RWPE1 (cell line): ENCODE data around the gene RAC3.

Experiments
- CTCF ChIA-PET: fragments of 350-600 bp; sonication (Branson Sonifier 250); formaldehyde crosslinking; extraction: SDS; loops from one replicate; lab custom pipeline; 2021; lab: Yijun Ruan, JAX
- POLR2A ChIA-PET: fragments of 400-600 bp; formaldehyde crosslinking; extraction: SDS; loops from one replicate; lab custom pipeline; 2020; ENCODE audit warnings: antibody characterized with exemption; ENCODE audit not compliant: low non-redundant PET; lab: Yijun Ruan, JAX
- DNase-seq: peaks from one replicate; pipeline ENCODE4 v3.0.0; 2012; ENCODE audit warnings: low spot score
- H3K27ac ChIP-seq: fragments of 450-650 bp; 2 replicates; pipeline ENCODE4 v1.5.1; 2017
- TF ChIP-seq, protein P1 (sequence below): fragments of 450-650 bp; conservative IDR thresholded peaks from 2 replicates; pipeline ENCODE4 v1.5.1; 2017; ENCODE audit warnings: low read depth, mild to moderate bottlenecking

The RAC3 gene

GRCh38 chr17:82041144-82041814 lies 9.8 kb downstream of the RAC3 start:
- POLR2A ChIA-PET: no interaction called here
- DNase-seq: no peak
- H3K27ac ChIP-seq: peak overlapping the region; percentile 33
- CTCF ChIA-PET: interaction anchor here (0.6 to 1.8 kb wide), 2 partner anchors 11 to 811 kb away, joined by 3 to 6 read pairs; no protein-coding TSS in a partner anchor
- TF ChIP-seq, protein P1, sequence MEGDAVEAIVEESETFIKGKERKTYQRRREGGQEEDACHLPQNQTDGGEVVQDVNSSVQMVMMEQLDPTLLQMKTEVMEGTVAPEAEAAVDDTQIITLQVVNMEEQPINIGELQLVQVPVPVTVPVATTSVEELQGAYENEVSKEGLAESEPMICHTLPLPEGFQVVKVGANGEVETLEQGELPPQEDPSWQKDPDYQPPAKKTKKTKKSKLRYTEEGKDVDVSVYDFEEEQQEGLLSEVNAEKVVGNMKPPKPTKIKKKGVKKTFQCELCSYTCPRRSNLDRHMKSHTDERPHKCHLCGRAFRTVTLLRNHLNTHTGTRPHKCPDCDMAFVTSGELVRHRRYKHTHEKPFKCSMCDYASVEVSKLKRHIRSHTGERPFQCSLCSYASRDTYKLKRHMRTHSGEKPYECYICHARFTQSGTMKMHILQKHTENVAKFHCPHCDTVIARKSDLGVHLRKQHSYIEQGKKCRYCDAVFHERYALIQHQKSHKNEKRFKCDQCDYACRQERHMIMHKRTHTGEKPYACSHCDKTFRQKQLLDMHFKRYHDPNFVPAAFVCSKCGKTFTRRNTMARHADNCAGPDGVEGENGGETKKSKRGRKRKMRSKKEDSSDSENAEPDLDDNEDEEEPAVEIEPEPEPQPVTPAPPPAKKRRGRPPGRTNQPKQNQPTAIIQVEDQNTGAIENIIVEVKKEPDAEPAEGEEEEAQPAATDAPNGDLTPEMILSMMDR: no peak

- peak overlapping the region; percentile 1; the same call in 1 of the 2 replicates for H3K27ac ChIP-seq
- POLR2A ChIA-PET: no interaction called here
- no peak for DNase-seq
- TF ChIP-seq, protein P1: no peak
- CTCF ChIA-PET: interaction anchor here (0.6 to 1.0 kb wide), 3 partner anchors 12 to 27 kb away, joined by 3 to 5 read pairs (median 4); no protein-coding TSS in a partner anchor
Observed at GRCh38 chr17:82042649-82043048, 11.2 kb downstream of the RAC3 start.

DNA sequence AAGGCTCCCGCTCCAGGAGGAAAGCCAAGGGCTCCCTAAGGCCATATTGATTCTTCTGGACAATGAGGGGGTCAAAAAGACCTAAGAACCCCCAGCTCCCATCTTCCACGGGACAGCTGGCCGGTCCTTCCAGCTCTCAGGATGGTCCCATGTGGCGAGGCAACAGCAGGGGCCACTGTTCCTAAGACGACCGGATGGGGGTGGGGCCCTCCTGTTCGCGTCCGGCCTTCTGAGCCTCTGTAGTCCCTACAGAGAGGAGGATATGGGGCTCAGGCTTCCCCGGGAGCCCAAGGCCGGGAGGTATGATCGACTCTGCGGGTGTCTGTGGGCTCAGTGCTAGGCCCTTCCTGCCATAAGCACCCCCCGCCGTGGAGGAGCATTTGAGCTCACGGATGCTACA lies 12.0 kb downstream of the RAC3 start:
- ChIA-PET POLR2A (interaction anchor here (1.0 kb wide), 1 partner anchor 22 kb away, joined by 3 read pairs; no protein-coding TSS in a partner anchor), CTCF (interaction anchor here (1.0 kb wide), 1 partner anchor 13 kb away, joined by 3 read pairs; no protein-coding TSS in a partner anchor)
- peak overlapping the region; percentile 1; the same call in 1 of the 2 replicates for H3K27ac ChIP-seq
- DNase-seq: no peak
- TF ChIP-seq, protein P1: no peak

DNA sequence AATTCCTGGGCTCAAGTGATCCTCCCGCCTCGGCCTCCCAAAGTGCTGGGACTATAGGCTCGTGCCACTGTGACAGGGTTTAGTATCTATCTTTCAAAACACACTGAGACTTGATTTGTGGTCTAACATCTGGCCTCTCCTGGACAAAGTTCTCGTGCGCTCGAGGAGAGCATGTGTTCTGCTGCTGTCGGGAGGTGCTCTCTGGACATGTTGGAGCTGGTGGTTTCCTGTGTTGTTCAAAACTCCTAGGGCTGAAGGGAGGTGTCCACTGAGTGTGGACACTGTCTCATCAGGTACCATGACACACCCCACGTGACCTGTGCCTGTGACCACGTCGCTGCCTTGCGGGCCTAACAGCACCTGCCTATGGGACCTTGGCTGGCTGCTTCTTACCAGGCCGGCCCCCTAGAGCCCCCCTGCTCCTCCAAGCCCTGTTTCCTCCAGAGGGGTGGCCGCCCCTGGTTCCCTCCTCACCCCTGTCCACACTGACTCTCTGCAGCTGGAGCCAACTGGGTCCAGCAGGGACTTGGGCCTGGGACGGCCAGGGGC lies 14.5 kb downstream of the RAC3 start:
- TF ChIP-seq, protein P1: no peak
- DNase-seq: no peak
- H3K27ac ChIP-seq: peak overlapping the region; percentile 79
- CTCF ChIA-PET: interaction anchor here (0.7 kb wide), 1 partner anchor 287 kb away, joined by 3 read pairs; no protein-coding TSS in a partner anchor
- POLR2A ChIA-PET: no interaction called here

GRCh38 chr17:82046903-82047302 lies 15.4 kb downstream of the RAC3 start:
- peak overlapping the region; percentile 79 for H3K27ac ChIP-seq
- ChIA-PET POLR2A (no interaction called here), CTCF (no interaction called here)
- TF ChIP-seq, protein P1: no peak
- DNase-seq: no peak

GRCh38 chr17:82047379-82047778 lies 15.9 kb downstream of the RAC3 start:
- ChIA-PET CTCF (no interaction called here), POLR2A (no interaction called here)
- peak overlapping the region; percentile 79 for H3K27ac ChIP-seq
- TF ChIP-seq, protein P1: no peak
- DNase-seq: no peak
